Neural crest cell (in vitro differentiated cells): ENCODE measurements around the gene MGAT4D. TPM values are rescaled to one million over a fixed set of nuclear protein-coding genes. Genes with fewer than 3 reads are reported as not detected.
"Not testable (repeated sequence)": the region's sequence is repeated elsewhere in the genome, so short reads cannot be mapped to it uniquely, and the experiment has no call there.

Experiments used
- DNase-seq: peaks from one replicate; pipeline ENCODE4 v3.0.0; 2021; ENCODE audit warnings: low read depth, mixed read lengths, low spot score
- H3K27ac Mint-ChIP-seq: one replicate; pipeline ENCODE4 v1.8.0; 2021; ENCODE audit warnings: mild to moderate bottlenecking, mixed read lengths; ENCODE audit not compliant: unreplicated experiment
- H3K27me3 Mint-ChIP-seq: 2 replicates; pipeline ENCODE4 v1.8.0; 2021; ENCODE audit warnings: low read depth, mild to moderate bottlenecking, mixed read lengths
- H3K36me3 Mint-ChIP-seq: 2 replicates; pipeline ENCODE4 v1.8.0; 2021; ENCODE audit warnings: low read depth, mild to moderate bottlenecking, mixed read lengths
- H3K4me1 Mint-ChIP-seq: 2 replicates; pipeline ENCODE4 v1.8.0; 2021; ENCODE audit warnings: mixed read lengths
- H3K4me3 Mint-ChIP-seq: one replicate; pipeline ENCODE4 v1.8.0; 2021; ENCODE audit warnings: mild to moderate bottlenecking, mixed read lengths
- H3K9me3 Mint-ChIP-seq: 2 replicates; pipeline ENCODE4 v1.8.0; 2021; ENCODE audit warnings: mixed read lengths
- total RNA-seq: library from RNA; stranded (reverse); gene quantifications from 2 replicates; pipeline ENCODE4 v1.2.1, GENCODE V29; 2021
- TF ChIP-seq, protein P1 (sequence below): fragments of 200-600 bp; sonication (generic); conservative IDR thresholded peaks from 2 replicates; pipeline ENCODE4 v1.5.0; 2021; ENCODE audit warnings: antibody characterized with exemption, mild to moderate bottlenecking

Gene MGAT4D
- total RNA-seq, 1 donor from 2014 or later: not detected

DNA sequence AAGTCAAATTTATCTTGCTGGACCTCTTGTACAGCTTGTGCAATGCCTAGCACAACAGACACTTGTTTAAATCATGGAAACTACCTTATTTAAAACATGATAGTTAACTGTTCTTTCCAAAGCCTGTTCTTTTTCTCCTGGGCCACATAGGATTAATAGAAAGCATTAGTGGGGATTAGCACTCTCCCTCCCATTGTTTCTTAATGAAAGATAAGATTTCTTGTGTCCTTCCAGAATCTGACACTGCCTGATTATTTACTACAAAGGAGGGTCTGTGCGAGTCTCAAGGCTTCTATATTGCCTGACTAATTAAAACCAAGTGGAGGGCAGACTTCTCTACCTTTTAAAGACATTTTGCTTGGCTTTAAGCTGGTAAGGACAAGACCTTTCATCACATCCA, 17.3 kb upstream of the MGAT4D start:
- no peak for DNase-seq
- Mint-ChIP-seq H3K27me3 (peaks cover 31% of the 10 kb centered on the region), H3K36me3 (no peaks in the 10 kb centered on the region), H3K4me1 (peaks cover 4% of the 10 kb centered on the region), H3K9me3 (peaks cover 8% of the 10 kb centered on the region), H3K27ac (no peak overlapping the region), H3K4me3 (no peak overlapping the region)
- TF ChIP-seq, protein P1, sequence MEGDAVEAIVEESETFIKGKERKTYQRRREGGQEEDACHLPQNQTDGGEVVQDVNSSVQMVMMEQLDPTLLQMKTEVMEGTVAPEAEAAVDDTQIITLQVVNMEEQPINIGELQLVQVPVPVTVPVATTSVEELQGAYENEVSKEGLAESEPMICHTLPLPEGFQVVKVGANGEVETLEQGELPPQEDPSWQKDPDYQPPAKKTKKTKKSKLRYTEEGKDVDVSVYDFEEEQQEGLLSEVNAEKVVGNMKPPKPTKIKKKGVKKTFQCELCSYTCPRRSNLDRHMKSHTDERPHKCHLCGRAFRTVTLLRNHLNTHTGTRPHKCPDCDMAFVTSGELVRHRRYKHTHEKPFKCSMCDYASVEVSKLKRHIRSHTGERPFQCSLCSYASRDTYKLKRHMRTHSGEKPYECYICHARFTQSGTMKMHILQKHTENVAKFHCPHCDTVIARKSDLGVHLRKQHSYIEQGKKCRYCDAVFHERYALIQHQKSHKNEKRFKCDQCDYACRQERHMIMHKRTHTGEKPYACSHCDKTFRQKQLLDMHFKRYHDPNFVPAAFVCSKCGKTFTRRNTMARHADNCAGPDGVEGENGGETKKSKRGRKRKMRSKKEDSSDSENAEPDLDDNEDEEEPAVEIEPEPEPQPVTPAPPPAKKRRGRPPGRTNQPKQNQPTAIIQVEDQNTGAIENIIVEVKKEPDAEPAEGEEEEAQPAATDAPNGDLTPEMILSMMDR: no peak

DNA sequence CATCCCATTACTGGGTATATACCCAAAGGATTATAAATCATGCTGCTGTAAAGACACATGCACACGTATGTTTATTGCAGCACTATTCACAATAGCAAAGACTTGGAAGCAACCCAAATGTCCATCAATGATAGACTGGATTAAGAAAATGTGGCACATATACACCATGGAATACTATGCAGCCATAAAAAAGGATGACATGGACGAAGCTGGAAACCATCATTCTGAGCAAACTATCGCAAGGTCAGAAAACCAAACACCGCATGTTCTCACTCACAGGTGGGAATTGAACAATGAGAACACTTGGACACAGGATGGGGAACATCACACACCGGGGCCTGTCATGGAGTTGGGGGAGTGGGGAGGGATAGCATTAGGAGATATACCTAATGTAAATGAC, 15.7 kb upstream of the MGAT4D start:
- not testable (repeated sequence) for H3K4me1 Mint-ChIP-seq, H3K27ac Mint-ChIP-seq, DNase-seq, H3K36me3 Mint-ChIP-seq, H3K4me3 Mint-ChIP-seq, H3K9me3 Mint-ChIP-seq
- peaks cover 42% of the 10 kb centered on the region for H3K27me3 Mint-ChIP-seq

DNA sequence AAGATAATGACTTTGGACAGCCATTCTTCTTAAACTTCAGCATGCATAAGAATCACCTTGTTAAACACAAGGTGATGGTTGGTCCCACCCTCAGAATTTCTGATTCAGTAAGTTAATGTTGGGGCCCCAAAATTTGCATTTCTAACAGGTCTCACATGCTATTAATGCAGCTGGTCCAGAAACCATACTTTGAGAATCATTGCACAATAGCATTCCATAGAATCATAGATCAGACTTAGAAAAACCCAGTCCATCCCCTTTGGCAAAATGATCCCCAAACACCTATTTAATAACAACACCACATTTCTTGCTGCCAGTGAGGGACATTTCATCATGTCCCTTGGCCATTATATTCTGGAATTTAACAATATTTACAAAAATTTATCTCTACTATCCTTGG, 6.2 kb upstream of the MGAT4D start:
- Mint-ChIP-seq H3K27me3 (peaks cover 68% of the 10 kb centered on the region), H3K4me3 (no peak overlapping the region), H3K4me1 (no peaks in the 10 kb centered on the region), H3K9me3 (peaks cover 2% of the 10 kb centered on the region), H3K27ac (no peak overlapping the region), H3K36me3 (no peaks in the 10 kb centered on the region)
- TF ChIP-seq, protein P1: no peak
- no peak for DNase-seq

DNA sequence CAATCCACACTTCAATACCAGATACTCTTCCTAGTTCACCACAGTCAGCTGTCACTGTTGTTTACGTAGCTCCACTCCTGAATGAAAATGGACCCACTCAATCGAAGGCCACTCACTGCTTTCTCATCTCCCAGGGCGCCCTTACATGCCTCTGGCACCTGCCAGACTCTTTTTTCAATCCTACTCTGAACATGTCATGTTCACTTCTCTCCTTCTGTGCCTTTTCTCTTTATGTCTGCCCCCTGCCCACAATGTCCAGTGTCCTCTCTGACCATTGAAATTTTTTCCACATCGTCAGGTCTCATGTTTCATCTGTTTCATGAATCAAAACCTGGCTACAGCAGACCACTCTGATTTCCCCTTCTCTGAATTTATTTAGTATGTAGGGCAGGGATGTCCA, 1.3 kb upstream of the MGAT4D start:
- H3K36me3 Mint-ChIP-seq: no peaks in the 10 kb centered on the region
- peak overlapping the region; percentile 10 for H3K4me3 Mint-ChIP-seq
- peaks cover 78% of the 10 kb centered on the region for H3K27me3 Mint-ChIP-seq
- no peak for DNase-seq
- no peak overlapping the region for H3K27ac Mint-ChIP-seq
- H3K9me3 Mint-ChIP-seq: no peaks in the 10 kb centered on the region
- peaks cover 4% of the 10 kb centered on the region for H3K4me1 Mint-ChIP-seq
- TF ChIP-seq, protein P1: no peak

DNA sequence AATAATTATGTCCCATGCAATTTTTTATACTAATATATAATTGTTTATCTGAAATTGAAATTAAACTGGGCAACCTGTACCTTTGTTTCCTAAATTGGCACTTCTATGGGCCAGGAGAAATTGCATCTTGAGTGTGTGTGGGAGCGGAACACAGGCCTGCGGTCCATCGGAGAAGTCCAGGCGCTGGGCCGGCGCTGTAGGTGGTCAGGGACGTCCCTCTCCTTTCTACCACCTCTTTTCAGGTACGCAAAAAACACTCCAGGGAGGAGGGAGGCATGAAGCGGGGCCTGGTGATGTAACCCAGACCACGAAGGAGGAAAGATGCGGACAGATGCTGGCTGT, 717 bp downstream of the MGAT4D start:
- peaks cover 4% of the 10 kb centered on the region for H3K4me1 Mint-ChIP-seq
- H3K27me3 Mint-ChIP-seq: peaks cover 62% of the 10 kb centered on the region
- H3K9me3 Mint-ChIP-seq: no peaks in the 10 kb centered on the region
- H3K27ac Mint-ChIP-seq: no peak overlapping the region
- no peaks in the 10 kb centered on the region for H3K36me3 Mint-ChIP-seq
- peak overlapping the region; percentile 74 for H3K4me3 Mint-ChIP-seq
- TF ChIP-seq, protein P1: no peak
- DNase-seq: no peak

DNA sequence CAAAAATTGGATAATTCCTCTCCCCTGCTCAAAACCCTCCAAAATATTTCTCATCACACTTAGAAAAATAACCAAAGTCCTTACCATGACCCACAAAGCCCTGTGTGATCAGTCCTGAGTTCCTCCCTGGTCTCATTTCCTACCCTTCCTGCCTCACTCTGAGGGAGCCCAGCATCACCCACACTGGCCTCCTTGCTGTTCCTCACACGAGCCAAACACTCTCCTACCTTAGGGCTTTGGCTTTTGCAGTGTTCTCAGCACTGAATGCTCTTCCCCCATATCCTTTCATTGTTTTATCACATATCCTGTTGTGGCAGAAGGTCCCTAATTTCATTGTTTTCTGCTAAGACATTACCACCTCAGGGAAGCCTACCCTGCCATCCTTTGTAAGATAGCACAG, 12.2 kb downstream of the MGAT4D start:
- DNase-seq: no peak
- H3K9me3 Mint-ChIP-seq: peaks cover 10% of the 10 kb centered on the region
- TF ChIP-seq, protein P1: no peak
- H3K36me3 Mint-ChIP-seq: peaks cover 8% of the 10 kb centered on the region
- H3K27ac Mint-ChIP-seq: no peak overlapping the region
- H3K27me3 Mint-ChIP-seq: peaks cover 5% of the 10 kb centered on the region
- no peaks in the 10 kb centered on the region for H3K4me1 Mint-ChIP-seq
- no peak overlapping the region for H3K4me3 Mint-ChIP-seq
